Esophagus muscularis mucosa (tissue), 4 donors: ENCODE measurements around the gene CLTC.

Experiments
- CTCF ChIP-seq, 3 experiments: fragments of 200-600 bp in 2 of 3; fragments of 450-650 bp in 1 of 3; sonication (generic) in 2 of 3; IDR thresholded peaks; one replicate each; pipeline ENCODE4 v1.5.1; 2017 to 2019; ENCODE audit warnings: antibody characterized with exemption in 3 of 3, mild to moderate bottlenecking in 2 of 3, moderate library complexity in 1 of 3
- EP300 ChIP-seq: sonication (generic); formaldehyde crosslinking; IDR thresholded peaks from one replicate; pipeline ENCODE4 v1.6.1; 2017; ENCODE audit warnings: antibody characterized with exemption
- POLR2A ChIP-seq: fragments of 450-650 bp; IDR thresholded peaks from one replicate; pipeline ENCODE4 v1.6.1; 2017; ENCODE audit warnings: antibody characterized with exemption, moderate library complexity, mild to moderate bottlenecking, low read depth
- POLR2AphosphoS5 ChIP-seq, 2 donors: sonication (generic); formaldehyde crosslinking; IDR thresholded peaks; one replicate each; pipeline ENCODE4 v1.6.1; 2017; ENCODE audit warnings: antibody characterized with exemption in 2 of 2

DNA sequence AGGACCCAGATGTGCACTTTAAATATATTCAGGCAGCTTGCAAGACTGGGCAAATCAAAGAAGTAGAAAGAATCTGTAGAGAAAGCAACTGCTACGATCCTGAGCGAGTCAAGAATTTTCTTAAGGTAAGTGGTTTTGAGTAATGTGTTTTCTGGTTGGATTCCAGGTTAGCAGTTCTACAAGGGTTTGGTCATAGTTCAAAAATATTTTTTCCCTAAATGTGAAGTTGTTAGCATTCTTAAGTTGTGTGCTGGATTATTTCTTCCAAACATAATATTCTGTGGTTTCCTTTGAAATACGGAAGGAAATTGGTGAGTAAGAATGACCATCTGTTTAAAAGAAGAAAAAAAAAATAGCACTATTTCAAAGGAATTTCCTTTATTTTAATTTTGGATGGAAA lies 49.1 kb downstream of the CLTC start:
- TF ChIP-seq POLR2AphosphoS5 (IDR thresholded peaks at IDR 0.05) (no peak), POLR2A (no peak), CTCF (IDR thresholded peaks at IDR 0.05) (no peak), EP300 (no peak)
